ENCODE data around the gene RAB11A.

Gene RAB11A

DNA sequence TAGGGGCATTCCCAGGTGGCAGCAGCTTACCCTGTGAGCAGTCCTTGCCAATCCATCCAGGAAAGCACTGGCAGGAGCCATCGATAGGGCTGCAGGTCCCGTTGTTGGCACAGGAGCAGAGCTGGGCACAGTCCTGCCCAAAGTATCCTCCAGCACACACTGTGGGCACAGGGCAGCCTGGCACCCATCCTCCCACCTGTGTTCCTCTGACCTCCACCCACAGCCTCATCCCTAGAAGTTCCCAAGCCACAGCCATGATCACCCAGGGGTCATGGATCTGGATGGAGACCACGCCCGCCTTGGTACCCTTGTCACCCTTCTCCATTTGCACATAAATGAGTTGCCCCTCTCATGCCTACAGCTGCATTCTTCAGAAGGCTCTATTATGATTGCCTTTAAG, 48.6 kb downstream of the RAB11A start:
- no peak for DNase-seq

DNA sequence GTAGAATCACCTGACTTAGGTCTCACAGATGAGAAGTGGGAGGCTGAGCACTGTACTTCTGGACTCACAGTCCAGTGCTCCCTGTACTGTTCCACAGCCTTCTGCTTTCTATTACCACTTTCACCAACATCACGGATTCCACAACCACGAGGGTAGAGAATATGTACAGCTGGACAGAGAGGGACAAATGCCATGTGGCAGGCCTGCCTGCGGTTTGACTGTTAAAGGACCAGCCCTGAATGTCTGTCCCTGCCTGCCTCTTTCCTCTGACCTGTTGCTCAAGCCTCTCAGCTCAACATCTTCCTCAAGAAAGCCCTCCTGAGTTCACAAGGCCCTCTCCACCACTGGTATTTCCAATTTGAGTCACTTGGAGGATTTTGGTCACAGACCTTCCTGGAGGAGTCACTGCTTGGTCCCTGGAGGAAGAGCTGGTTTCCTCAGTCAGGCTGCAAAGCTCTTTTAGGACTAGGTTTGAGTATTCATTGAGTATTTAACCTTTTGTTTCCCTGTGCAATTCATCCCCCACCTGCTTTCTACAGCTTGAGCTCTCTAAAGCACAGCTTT, 49.1 kb downstream of the RAB11A start:
- DNase-seq: no peak

- DNase-seq: no peak
Measured at GRCh38 chr15:65918945-65919344, 49.7 kb downstream of the RAB11A start.

GRCh38 chr15:65919353-65919752, 50.1 kb downstream of the RAB11A start:
- no peak for DNase-seq

DNA sequence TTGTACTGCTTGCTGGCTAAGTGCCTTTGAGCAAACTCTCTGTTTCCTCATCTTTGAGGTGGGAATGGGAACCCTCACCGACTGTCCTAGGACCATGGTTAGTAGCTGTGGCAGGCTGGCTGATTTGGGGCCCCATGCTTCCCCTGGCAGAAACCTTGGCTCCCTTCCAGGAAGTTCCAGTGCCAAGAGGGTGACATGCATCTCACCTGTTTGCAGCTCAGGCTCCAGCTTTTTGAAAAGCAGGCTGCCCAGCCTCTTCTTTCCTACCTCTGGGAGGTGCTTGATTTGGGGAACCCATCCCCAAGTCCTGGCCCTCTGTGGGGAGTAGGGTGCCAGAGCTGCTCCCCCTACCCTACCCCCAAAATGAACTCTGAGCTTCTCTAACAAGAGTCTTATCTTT, 50.8 kb downstream of the RAB11A start:
- no peak for DNase-seq

GRCh38 chr15:65920825-65921309, 51.6 kb downstream of the RAB11A start:
- no peak for DNase-seq

DNA sequence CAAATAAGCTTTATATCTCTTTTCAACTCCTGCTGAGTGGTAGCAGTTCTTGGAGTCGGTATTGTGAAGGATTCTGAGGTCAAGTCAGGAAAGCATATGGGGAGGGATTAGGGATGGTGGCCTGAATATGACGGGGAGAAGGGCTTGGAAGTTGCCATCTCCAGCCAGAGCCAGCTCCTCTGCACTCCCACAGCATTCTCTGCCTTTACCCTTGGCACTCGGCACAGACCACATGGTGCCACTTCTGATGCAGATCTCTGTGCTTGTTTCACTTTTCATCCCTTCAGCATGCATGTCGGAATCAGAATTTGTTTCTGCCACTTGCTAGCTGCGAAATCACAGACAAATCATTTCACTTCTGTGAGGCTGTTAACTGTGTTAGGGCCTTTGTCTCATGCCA, 52.5 kb downstream of the RAB11A start:
- DNase-seq: no peak

DNA sequence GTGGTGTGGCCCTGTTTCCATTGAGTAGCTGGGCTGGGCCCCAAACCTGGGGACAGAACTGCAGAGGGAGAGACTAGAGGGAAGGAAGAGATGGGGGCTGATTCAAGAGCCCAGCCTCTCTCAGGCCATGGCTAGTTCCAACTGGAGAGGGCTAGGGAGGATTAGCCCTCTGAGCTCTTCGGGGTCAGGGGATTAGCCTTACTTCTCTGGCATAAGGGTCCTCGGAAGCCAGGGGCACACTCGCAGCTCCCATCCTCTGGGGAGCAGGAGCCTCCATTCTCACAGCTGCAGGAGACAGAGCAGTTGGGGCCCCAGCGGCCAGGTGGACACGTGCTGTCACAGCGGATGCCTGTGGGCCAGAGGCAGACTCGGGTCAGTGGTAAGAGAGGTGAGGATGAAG, 53.3 kb downstream of the RAB11A start:
- no peak for DNase-seq

- no peak for DNase-seq
Measured at GRCh38 chr15:65923264-65923663, 54.0 kb downstream of the RAB11A start.

GRCh38 chr15:65924004-65924403, 54.7 kb downstream of the RAB11A start:
- DNase-seq: no peak

- no peak for DNase-seq
Measured at GRCh38 chr15:65925338-65925737, 56.0 kb downstream of the RAB11A start.

DNA sequence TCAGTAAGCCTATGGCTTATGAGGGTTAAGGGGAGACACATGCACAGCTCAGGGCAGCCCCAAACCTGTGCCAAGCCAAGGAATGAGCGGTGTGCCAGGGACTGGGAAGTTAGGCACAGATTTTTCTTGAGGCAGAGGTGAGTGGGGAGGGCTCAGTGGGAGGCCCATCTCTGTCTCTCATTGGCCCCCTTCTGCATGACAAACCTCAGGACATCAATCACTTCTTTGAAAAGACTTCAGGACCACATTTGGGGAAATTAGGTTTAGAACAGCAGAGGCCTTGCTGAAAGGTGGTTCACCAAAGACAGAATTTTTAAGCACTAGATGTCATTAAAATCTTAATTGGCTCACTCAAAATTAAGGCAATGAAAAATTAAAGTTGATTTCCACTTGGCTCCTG, 57.2 kb downstream of the RAB11A start:
- no peak for DNase-seq

GRCh38 chr15:65926899-65927298, 57.6 kb downstream of the RAB11A start:
- no peak for DNase-seq

GRCh38 chr15:65927545-65927944, 58.3 kb downstream of the RAB11A start:
- DNase-seq: no peak

GRCh38 chr15:65929573-65929972, 60.3 kb downstream of the RAB11A start:
- DNase-seq: no peak

DNA sequence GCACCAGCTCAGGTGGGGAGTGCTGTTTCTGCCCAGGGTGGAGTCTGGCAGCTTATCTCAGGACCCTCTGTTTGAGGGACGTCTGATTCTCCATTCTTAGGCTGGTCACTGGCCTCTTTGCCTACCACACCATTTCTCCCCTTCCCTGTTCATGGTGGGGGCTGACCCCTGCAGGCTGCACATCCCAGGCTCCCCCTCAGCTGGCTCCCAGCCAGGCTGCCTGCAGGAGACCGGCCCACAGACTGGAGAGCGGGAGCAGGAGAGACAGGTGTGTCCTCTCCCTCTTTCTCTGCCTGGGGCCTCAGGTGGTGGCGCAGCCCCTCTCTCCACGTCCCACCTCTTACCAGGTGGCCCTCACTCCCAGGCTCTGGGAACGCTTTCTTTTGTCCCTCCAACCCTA, 60.8 kb downstream of the RAB11A start:
- DNase-seq: no peak

DNA sequence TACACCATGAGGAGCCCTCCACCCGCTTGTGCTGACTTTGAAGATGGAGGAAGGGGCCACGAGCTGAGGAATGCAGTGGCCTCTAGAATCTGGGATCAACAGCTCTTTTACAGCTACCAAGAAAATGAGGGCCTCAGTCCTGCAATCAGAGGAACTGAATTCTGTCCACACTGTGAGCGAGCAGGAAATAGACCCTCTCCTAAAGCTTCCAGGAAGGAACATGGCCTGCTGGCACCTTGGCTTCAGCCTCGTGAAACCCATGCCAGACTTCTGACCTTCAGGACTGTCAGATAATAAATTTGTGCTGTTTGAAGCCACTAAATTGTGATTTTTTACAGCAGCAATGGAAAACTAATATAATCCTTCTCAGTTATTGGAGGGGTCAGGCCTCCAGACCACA, 61.9 kb downstream of the RAB11A start:
- no peak for DNase-seq

GRCh38 chr15:65935391-65935790, 66.1 kb downstream of the RAB11A start:
- no peak for DNase-seq

- DNase-seq: no peak
Measured at GRCh38 chr15:65936282-65936681, 67.0 kb downstream of the RAB11A start.

GRCh38 chr15:65937054-65937453, 67.8 kb downstream of the RAB11A start:
- DNase-seq: no peak

DNA sequence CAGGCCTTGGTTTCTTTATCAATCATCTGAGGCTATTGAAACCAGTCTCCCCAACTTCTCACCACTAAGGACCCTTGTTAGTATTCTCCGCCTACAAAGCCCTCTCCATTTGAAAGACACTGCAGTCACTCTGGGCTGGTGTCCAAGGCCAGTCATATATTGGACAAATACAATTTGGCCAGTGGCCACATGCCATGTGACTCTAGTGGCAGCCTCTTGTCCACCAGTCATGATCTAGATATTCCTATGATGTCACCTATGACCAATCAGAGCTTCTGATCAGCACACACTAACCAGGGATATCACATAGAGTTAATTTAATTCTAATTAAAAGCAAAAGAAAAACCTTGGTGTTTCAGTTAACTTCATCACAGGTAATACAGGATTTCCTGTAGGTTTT, 68.2 kb downstream of the RAB11A start:
- no peak for DNase-seq

DNA sequence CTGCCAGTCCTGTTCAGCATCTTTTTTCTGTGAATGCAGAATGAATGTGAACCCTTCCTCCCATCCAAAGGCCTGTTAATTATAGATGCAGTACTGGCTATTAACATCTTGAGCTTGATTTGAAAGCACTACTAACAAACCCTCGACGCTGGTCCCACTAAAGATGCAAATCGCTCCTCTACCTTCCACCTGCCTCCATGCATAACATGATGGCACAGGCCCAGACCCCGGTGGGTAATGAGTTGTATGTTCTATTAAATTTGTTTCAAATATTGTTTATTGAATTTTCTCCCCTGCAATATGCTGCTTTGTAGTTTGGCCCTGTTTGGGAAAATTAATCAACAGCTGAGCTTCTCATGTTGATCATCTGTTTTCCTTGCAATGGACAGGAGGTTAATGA, 69.3 kb downstream of the RAB11A start:
- DNase-seq: no peak

DNA sequence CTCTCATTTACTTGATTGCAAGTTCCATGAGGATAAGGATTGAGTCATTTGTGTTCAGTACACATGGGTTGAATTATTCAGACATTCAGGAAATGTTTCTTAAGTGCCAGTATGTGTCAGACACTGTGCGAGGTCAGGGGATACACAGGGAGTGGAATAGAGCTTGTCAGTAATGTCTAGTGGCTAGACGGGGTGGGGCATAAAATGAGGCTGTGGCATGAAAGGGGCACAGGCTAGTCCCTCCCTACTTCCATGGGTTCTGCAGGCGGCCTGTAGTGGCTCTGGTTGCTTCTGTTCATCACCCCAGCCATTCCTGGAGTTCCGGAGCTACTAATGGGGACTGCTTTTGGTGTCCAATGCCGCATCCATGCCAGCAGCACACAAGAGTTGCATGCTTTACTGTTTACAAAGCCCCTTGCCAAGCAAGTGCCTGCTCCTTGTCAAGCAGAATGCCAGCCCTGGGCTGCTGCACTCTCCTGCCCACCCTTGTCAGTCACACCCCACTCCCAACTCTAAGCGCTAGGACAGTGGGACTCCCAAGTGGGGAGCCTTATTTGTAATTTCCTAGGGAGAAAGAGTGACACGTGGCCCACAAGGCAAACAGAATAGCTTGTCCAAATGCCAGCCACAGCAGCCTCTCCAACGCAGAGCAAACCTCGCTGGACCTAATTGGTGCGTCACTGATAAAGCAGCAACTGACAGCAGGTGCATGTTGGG, 70.8 kb downstream of the RAB11A start:
- DNase-seq: no peak

- DNase-seq: no peak
Measured at GRCh38 chr15:65940618-65940909, 71.3 kb downstream of the RAB11A start.

Measured in activated T-cell treated with anti-CD3 and anti-CD28 coated beads for 4 hours (primary cell).